ENCODE measurements around the gene PAPSS2. TPM values are rescaled to one million over a fixed set of nuclear protein-coding genes. Genes with fewer than 3 reads are reported as not detected.

Gene PAPSS2
- total RNA-seq, 1 donor from 2014 or later, result 4.7 TPM

DNA sequence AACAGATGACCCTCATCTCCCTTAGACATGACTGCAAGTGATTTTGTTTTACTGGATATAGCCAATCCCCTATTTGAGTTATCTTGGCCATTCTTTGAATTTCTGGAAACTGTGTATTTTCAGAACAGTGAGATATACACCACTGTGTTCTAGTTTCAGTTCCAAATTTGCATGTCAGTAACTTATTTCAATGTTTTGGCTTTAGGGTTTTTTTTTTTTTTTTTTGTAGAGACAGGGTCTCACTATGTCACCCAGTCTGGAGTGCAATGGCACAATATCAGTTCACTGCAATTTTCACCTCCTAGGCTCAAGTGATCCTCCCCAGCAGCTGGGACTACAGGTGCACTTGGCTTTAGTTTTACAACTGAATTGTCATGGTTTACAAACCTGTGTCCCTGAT lies 91.1 kb downstream of the PAPSS2 start:
- no peak overlapping the region for H3K4me3 Mint-ChIP-seq (ENCODE audit: unreplicated experiment)
- no peaks in the 10 kb centered on the region for H3K36me3 Mint-ChIP-seq (ENCODE audit: unreplicated experiment)
- no peak for DNase-seq
- H3K27me3 Mint-ChIP-seq (ENCODE audit: unreplicated experiment), result no peaks in the 10 kb centered on the region
- H3K27ac Mint-ChIP-seq (ENCODE audit: unreplicated experiment), result no peak overlapping the region
- TF ChIP-seq, protein P1, sequence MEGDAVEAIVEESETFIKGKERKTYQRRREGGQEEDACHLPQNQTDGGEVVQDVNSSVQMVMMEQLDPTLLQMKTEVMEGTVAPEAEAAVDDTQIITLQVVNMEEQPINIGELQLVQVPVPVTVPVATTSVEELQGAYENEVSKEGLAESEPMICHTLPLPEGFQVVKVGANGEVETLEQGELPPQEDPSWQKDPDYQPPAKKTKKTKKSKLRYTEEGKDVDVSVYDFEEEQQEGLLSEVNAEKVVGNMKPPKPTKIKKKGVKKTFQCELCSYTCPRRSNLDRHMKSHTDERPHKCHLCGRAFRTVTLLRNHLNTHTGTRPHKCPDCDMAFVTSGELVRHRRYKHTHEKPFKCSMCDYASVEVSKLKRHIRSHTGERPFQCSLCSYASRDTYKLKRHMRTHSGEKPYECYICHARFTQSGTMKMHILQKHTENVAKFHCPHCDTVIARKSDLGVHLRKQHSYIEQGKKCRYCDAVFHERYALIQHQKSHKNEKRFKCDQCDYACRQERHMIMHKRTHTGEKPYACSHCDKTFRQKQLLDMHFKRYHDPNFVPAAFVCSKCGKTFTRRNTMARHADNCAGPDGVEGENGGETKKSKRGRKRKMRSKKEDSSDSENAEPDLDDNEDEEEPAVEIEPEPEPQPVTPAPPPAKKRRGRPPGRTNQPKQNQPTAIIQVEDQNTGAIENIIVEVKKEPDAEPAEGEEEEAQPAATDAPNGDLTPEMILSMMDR (IDR thresholded peaks at IDR 0.05; ENCODE audit: partially characterized antibody, unreplicated experiment), result no peak
- no peaks in the 10 kb centered on the region for H3K4me1 Mint-ChIP-seq (ENCODE audit: low read depth, unreplicated experiment)
- H3K9me3 Mint-ChIP-seq (ENCODE audit: unreplicated experiment), result no peaks in the 10 kb centered on the region

DNA sequence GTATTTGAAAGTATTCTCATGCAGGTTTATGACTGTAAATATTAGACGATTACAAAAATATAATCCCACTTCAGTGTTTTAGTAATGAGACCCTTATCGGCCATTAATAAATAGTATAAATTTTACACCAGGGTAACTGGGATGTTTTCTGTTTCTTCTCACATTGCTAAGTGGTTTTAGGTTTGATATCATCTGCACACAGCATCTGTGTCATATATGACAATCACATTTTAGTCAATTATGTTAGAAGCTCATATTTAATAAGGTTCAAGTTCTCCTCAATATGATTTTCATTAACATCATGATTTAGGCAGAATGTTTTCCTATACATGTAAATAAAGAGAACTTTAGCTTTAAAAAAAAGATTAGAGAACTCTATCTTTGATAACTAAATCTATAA lies 91.6 kb downstream of the PAPSS2 start:
- no peak overlapping the region for H3K4me3 Mint-ChIP-seq (ENCODE audit: unreplicated experiment)
- no peaks in the 10 kb centered on the region for H3K36me3 Mint-ChIP-seq (ENCODE audit: unreplicated experiment)
- no peak for DNase-seq
- TF ChIP-seq, protein P1 (IDR thresholded peaks at IDR 0.05; ENCODE audit: partially characterized antibody, unreplicated experiment), result no peak
- no peaks in the 10 kb centered on the region for H3K4me1 Mint-ChIP-seq (ENCODE audit: low read depth, unreplicated experiment)
- no peaks in the 10 kb centered on the region for H3K9me3 Mint-ChIP-seq (ENCODE audit: unreplicated experiment)
- no peak overlapping the region for H3K27ac Mint-ChIP-seq (ENCODE audit: unreplicated experiment)
- H3K27me3 Mint-ChIP-seq (ENCODE audit: unreplicated experiment), result no peaks in the 10 kb centered on the region

DNA sequence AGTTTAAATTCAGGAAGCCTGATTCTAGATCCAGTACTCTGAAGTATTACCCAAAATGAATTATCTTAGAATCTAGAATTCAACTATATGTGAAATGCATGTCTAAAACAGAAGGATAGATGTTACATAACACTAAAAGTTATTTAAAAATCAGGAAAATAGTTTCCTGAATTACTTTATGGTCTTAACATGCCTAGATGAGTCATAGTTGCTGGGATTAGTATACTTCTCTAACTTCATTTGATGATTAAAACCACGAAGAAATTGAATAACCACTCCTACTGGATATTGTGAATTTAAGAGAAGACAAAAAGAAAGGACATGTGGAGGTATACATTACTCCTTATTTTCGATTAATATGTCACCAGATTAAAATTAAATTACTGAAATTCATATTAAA lies 92.9 kb downstream of the PAPSS2 start:
- Mint-ChIP-seq H3K36me3 (ENCODE audit: unreplicated experiment) (no peaks in the 10 kb centered on the region), H3K27ac (ENCODE audit: unreplicated experiment) (no peak overlapping the region), H3K9me3 (ENCODE audit: unreplicated experiment) (no peaks in the 10 kb centered on the region), H3K27me3 (ENCODE audit: unreplicated experiment) (no peaks in the 10 kb centered on the region), H3K4me1 (ENCODE audit: low read depth, unreplicated experiment) (no peaks in the 10 kb centered on the region), H3K4me3 (ENCODE audit: unreplicated experiment) (no peak overlapping the region)
- DNase-seq, result no peak
- TF ChIP-seq, protein P1 (IDR thresholded peaks at IDR 0.05; ENCODE audit: partially characterized antibody, unreplicated experiment), result no peak

DNA sequence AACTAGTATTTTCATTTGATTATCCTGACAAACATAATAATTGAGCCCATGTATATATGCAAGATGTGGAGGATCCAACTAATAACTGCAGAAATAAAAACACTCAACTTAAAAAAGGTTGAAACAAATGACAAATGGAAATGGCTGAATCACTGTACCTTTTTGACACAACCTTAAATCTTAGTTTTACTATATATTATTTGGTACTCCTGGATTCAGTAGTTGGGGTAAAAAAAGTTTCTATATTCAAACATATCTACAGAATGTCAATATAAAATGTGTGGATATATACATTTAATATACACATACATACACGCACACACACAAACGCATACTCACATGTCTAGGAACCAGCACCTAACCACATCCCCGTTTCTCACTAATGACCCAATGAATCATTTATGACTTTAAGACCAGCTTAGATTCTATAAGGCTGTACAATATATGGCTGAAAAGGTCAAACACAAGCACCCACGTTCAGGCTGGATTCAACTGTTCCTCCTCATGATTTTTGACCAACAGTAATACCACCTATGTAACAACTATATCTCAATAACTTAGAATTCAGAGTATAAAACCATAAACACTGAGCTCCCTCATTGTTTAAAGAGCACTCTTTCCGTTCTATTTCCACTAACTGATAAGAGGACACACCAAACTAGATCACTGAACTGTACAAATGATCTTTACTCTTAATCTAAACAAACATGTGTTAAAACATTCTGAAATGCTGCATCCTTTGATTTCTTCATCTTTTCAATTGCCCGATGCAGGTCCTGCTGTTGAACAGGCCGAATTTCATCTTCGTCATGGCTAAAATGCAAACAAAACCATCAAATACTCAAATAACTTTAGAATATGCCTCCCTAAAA lies 94.6 kb downstream of the PAPSS2 start:
- H3K4me1 Mint-ChIP-seq (ENCODE audit: low read depth, unreplicated experiment), result no peaks in the 10 kb centered on the region
- no peak for DNase-seq
- H3K36me3 Mint-ChIP-seq (ENCODE audit: unreplicated experiment), result no peaks in the 10 kb centered on the region
- no peak overlapping the region for H3K4me3 Mint-ChIP-seq (ENCODE audit: unreplicated experiment)
- no peaks in the 10 kb centered on the region for H3K27me3 Mint-ChIP-seq (ENCODE audit: unreplicated experiment)
- TF ChIP-seq, protein P1 (IDR thresholded peaks at IDR 0.05; ENCODE audit: partially characterized antibody, unreplicated experiment), result no peak
- no peaks in the 10 kb centered on the region for H3K9me3 Mint-ChIP-seq (ENCODE audit: unreplicated experiment)
- no peak overlapping the region for H3K27ac Mint-ChIP-seq (ENCODE audit: unreplicated experiment)

DNA sequence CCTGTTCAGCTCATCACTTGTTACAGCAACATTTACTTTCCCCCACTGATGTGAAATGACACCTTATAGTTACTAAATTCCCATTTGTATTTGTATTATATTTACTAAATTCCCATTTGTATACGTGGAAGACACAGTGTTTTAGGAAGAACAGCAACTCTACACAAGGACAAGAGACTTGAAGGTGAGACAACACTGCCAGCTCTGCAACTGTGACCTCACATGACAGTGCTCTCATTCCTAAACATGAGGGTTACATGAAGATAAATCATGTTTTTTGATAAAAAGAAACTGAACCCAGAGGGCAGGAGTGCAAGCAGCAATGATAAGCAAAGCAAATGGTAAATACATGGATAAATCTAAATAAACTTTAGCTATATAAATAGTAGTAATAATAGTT lies 98.0 kb downstream of the PAPSS2 start:
- Mint-ChIP-seq H3K4me1 (ENCODE audit: low read depth, unreplicated experiment) (no peaks in the 10 kb centered on the region), H3K27me3 (ENCODE audit: unreplicated experiment) (no peaks in the 10 kb centered on the region), H3K9me3 (ENCODE audit: unreplicated experiment) (no peaks in the 10 kb centered on the region), H3K4me3 (ENCODE audit: unreplicated experiment) (no peak overlapping the region), H3K27ac (ENCODE audit: unreplicated experiment) (no peak overlapping the region), H3K36me3 (ENCODE audit: unreplicated experiment) (no peaks in the 10 kb centered on the region)
- DNase-seq, result no peak
- TF ChIP-seq, protein P1 (IDR thresholded peaks at IDR 0.05; ENCODE audit: partially characterized antibody, unreplicated experiment), result no peak
